IMR-90 (cell line): ENCODE results near the gene SMIM7. TPM values are rescaled to one million over a fixed set of nuclear protein-coding genes. Genes with fewer than 3 reads are reported as not detected.

Source experiments
- ATAC-seq: fragments of 200-7000 bp; cut with Tn5 transposase; 2 replicates; pipeline ENCODE4 v1.9.1; 2020; ENCODE audit warnings: low read depth, mild to moderate bottlenecking, moderate library complexity
- BruUV-seq: library from RNA; stranded (reverse); fragments of 400-500 nt; replicated peaks from 2 replicates; lab custom pipeline; 2021; lab: Mats Ljungman, UMichigan
- CTCF ChIA-PET: fragments of 300-600 bp; formaldehyde crosslinking; extraction: SDS; loops from one replicate; lab custom pipeline; 2021; ENCODE audit warnings: antibody characterized with exemption; lab: Yijun Ruan, JAX
- POLR2A ChIA-PET: fragments of 300-600 bp; sonication (Branson Sonifier 250); formaldehyde crosslinking; loops from one replicate; lab custom pipeline; 2022; ENCODE audit warnings: antibody characterized with exemption; ENCODE audit not compliant: unreplicated experiment; lab: Charles Lee
- DNase-seq: peaks from one replicate; pipeline ENCODE4 v3.0.0; 2013
- H2AFZ ChIP-seq: replicated peaks from 2 replicates; pipeline ENCODE3; 2013; ENCODE audit warnings: low read length, mild to moderate bottlenecking; ENCODE audit not compliant: poor library complexity
- H2AK5ac ChIP-seq: 2 replicates; pipeline ENCODE4 v1.6.1; 2013; ENCODE audit warnings: low read depth, low read length, inconsistent platforms
- H2AK9ac ChIP-seq: replicated peaks from 2 replicates; pipeline ENCODE3; 2013; ENCODE audit warnings: mild to moderate bottlenecking, low read depth, low read length, moderate library complexity; ENCODE audit not compliant: poor library complexity
- H2BK120ac ChIP-seq: 2 replicates; pipeline ENCODE4 v1.6.1; 2013; ENCODE audit warnings: low read depth, low read length, inconsistent platforms
- H2BK15ac ChIP-seq: 3 replicates; pipeline ENCODE4 v1.6.1; 2013; ENCODE audit warnings: low read depth, low read length, inconsistent platforms
- H2BK20ac ChIP-seq: 2 replicates; pipeline ENCODE4 v1.6.1; 2013; ENCODE audit warnings: low read depth, mild to moderate bottlenecking, inconsistent platforms, low read length, moderate library complexity
- H2BK5ac ChIP-seq: 2 replicates; pipeline ENCODE4 v1.6.1; 2013; ENCODE audit warnings: mild to moderate bottlenecking, low read depth, low read length, inconsistent platforms; ENCODE audit not compliant: poor library complexity, severe bottlenecking
- H3K14ac ChIP-seq: replicated peaks from 2 replicates; pipeline ENCODE4 v1.6.1; 2013; ENCODE audit warnings: low read depth, low read length, inconsistent platforms
- H3K18ac ChIP-seq: 2 replicates; pipeline ENCODE4 v1.6.1; 2013; ENCODE audit warnings: low read depth, low read length, control low read depth
- H3K23ac ChIP-seq: 2 replicates; pipeline ENCODE4 v1.6.1; 2013; ENCODE audit warnings: low read depth, low read length, inconsistent platforms
- H3K27ac ChIP-seq: 2 replicates; pipeline ENCODE4 v1.5.1; 2013; ENCODE audit warnings: mild to moderate bottlenecking, control low read depth, low read length; ENCODE audit not compliant: insufficient read depth
- H3K27me3 ChIP-seq: 2 replicates; pipeline ENCODE4 v1.6.1; 2013; ENCODE audit warnings: low read length; ENCODE audit not compliant: control insufficient read depth, insufficient read depth
- H3K36me3 ChIP-seq: 2 replicates; pipeline ENCODE4 v1.6.1; 2013; ENCODE audit warnings: low read length, mixed read lengths; ENCODE audit not compliant: control insufficient read depth, insufficient read depth
- H3K4ac ChIP-seq: 2 replicates; pipeline ENCODE4 v1.6.1; 2013; ENCODE audit warnings: low read depth, low read length, inconsistent platforms
- H3K4me1 ChIP-seq: 2 replicates; pipeline ENCODE4 v1.6.1; 2013; ENCODE audit warnings: low read length, mixed read lengths; ENCODE audit not compliant: control insufficient read depth, insufficient read depth
- H3K4me2 ChIP-seq: 2 replicates; pipeline ENCODE4 v1.6.1; 2013; ENCODE audit warnings: low read depth, mild to moderate bottlenecking, control low read depth, low read length, moderate library complexity
- H3K4me3 ChIP-seq: 2 replicates; pipeline ENCODE4 v1.5.1; 2013; ENCODE audit warnings: low read depth, mild to moderate bottlenecking, control low read depth, low read length, moderate library complexity; ENCODE audit not compliant: insufficient read depth
- H3K56ac ChIP-seq: 2 replicates; pipeline ENCODE4 v1.6.1; 2013; ENCODE audit warnings: low read length, inconsistent platforms; ENCODE audit not compliant: insufficient read depth; ENCODE audit errors: extremely low read depth
- H3K79me1 ChIP-seq, 2 experiments: 2 replicates each; pipeline ENCODE4 v1.6.1; 2013; ENCODE audit warnings: low read length in 2 of 2, inconsistent platforms in 1 of 2, low read depth in 1 of 2
- H3K9ac ChIP-seq: 2 replicates; pipeline ENCODE4 v1.6.1; 2013; ENCODE audit warnings: low read depth, low read length, control low read depth
- H3K9me1 ChIP-seq: 2 replicates; pipeline ENCODE4 v1.6.1; 2013; ENCODE audit warnings: low read length, inconsistent platforms; ENCODE audit not compliant: insufficient read depth
- H3K9me3 ChIP-seq: 2 replicates; pipeline ENCODE4 v1.6.1; 2013; ENCODE audit warnings: low read length; ENCODE audit not compliant: control insufficient read depth, insufficient read depth
- H4K20me1 ChIP-seq: 2 replicates; pipeline ENCODE4 v1.6.1; 2013; ENCODE audit warnings: low read length, inconsistent platforms; ENCODE audit not compliant: insufficient read depth
- H4K5ac ChIP-seq: 2 replicates; pipeline ENCODE4 v1.6.1; 2013; ENCODE audit warnings: mild to moderate bottlenecking, low read depth, low read length, control low read depth
- H4K8ac ChIP-seq, 2 experiments: 2 replicates each; pipeline ENCODE4 v1.6.1; 2013; ENCODE audit warnings: low read depth in 2 of 2, low read length in 2 of 2, control low read depth in 1 of 2, inconsistent platforms in 1 of 2
- H4K91ac ChIP-seq: 2 replicates; pipeline ENCODE4 v1.6.1; 2013; ENCODE audit warnings: low read depth, low read length, inconsistent platforms; ENCODE audit not compliant: insufficient read depth
- BHLHE40 ChIP-seq: fragments of 150-350 bp; IDR thresholded peaks from 2 replicates; pipeline ENCODE4 v1.6.1; 2016; ENCODE audit warnings: mild to moderate bottlenecking, low read depth, low read length
- CEBPB ChIP-seq: IDR thresholded peaks from 2 replicates; pipeline ENCODE4 v1.6.1; 2012; ENCODE audit warnings: low read depth, low read length, improper control_type of control experiment
- CHD1 ChIP-seq: IDR thresholded peaks from 2 replicates; pipeline ENCODE4 v1.6.1; 2012; ENCODE audit warnings: low read depth, low read length, improper control_type of control experiment
- FOS ChIP-seq: fragments of 150-350 bp; IDR thresholded peaks from 2 replicates; pipeline ENCODE4 v1.6.1; 2016; ENCODE audit warnings: low read depth, low read length
- MAFK ChIP-seq: IDR thresholded peaks from 2 replicates; pipeline ENCODE4 v1.6.1; 2012; ENCODE audit warnings: low read depth, low read length, improper control_type of control experiment
- MAZ ChIP-seq: IDR thresholded peaks from 2 replicates; pipeline ENCODE4 v1.6.1; 2012; ENCODE audit warnings: low read depth, mild to moderate bottlenecking, low read length, improper control_type of control experiment, moderate library complexity, borderline replicate concordance
- MXI1 ChIP-seq: IDR thresholded peaks from 2 replicates; pipeline ENCODE4 v1.6.1; 2012; ENCODE audit warnings: low read depth, mild to moderate bottlenecking, low read length, moderate library complexity, borderline replicate concordance
- NFE2L2 ChIP-seq: fragments of 150-350 bp; IDR thresholded peaks from 2 replicates; pipeline ENCODE4 v1.6.1; 2016; ENCODE audit warnings: low read depth, mild to moderate bottlenecking, low read length
- POLR2A ChIP-seq: IDR thresholded peaks from 2 replicates; pipeline ENCODE4 v1.6.1; 2012; ENCODE audit warnings: mild to moderate bottlenecking, low read depth, low read length
- RAD21 ChIP-seq: IDR thresholded peaks from 2 replicates; pipeline ENCODE4 v1.6.1; 2012; ENCODE audit warnings: low read length, improper control_type of control experiment
- RCOR1 ChIP-seq: IDR thresholded peaks from 2 replicates; pipeline ENCODE4 v1.6.1; 2012; ENCODE audit warnings: mild to moderate bottlenecking, low read length, improper control_type of control experiment; ENCODE audit not compliant: insufficient replicate concordance
- RFX5 ChIP-seq: IDR thresholded peaks from 2 replicates; pipeline ENCODE4 v1.8.0; 2012; ENCODE audit warnings: low read depth, mild to moderate bottlenecking, low read length, moderate library complexity
- SMC3 ChIP-seq: fragments of 150-350 bp; IDR thresholded peaks from 2 replicates; pipeline ENCODE4 v1.6.1; 2016; ENCODE audit warnings: low read depth, mild to moderate bottlenecking, antibody characterized with exemption, low read length, moderate library complexity
- WGBS, 2 experiments: methylation state at CpG; one replicate each; pipeline versions ENCODE4 v1.1.5 to v1.1.7; 2013; ENCODE audit warnings: missing lambda C conversion rate in 2 of 2; ENCODE audit not compliant: insufficient read length in 1 of 2; ENCODE audit errors: extremely low coverage in 2 of 2; 5-methylcytosine and 5-hydroxymethylcytosine counted together
- dilution Hi-C: fragments of 300-500 bp; cut with HindIII; formaldehyde crosslinking; loops from one replicate; pipeline ENCODE4 v1.14.3; 2018; ENCODE audit warnings: low sequenced_read_pairs; ENCODE audit not compliant: unreplicated experiment
- in situ Hi-C: fragments of 300-500 bp; cut with MboI; formaldehyde crosslinking; loops from 3 replicates; pipeline ENCODE4 v1.14.3; 2019; ENCODE audit warnings: low sequenced_read_pairs, inconsistent platforms, mixed read lengths
- intact Hi-C: fragments of 100-400 bp; cut with micrococcal nuclease; formaldehyde crosslinking; loops from 2 replicates; pipeline ENCODE4 v1.10.0; 2022
- polyA plus RNA-seq, 3 experiments: library from polyadenylated mRNA; depleted of rRNA; stranded (reverse); fragments of >200 nt; gene quantifications; 2 replicates each; pipeline ENCODE4 v1.2.3, GENCODE V29; 2012; ENCODE audit warnings: low replicate concordance in 1 of 3
- total RNA-seq: library from RNA; depleted of rRNA; stranded (reverse); fragments of >200 nt; gene quantifications from 2 replicates; pipeline ENCODE4 v1.2.3, GENCODE V29; 2012
- TF ChIP-seq, protein P1 (sequence below): fragments of 150-350 bp; IDR thresholded peaks from 2 replicates; pipeline ENCODE4 v1.6.1; 2016; ENCODE audit warnings: low read depth, mild to moderate bottlenecking, low read length, moderate library complexity, borderline replicate concordance
- TF ChIP-seq, protein P2 (sequence below): conservative IDR thresholded peaks from 2 replicates; pipeline ENCODE4 v1.5.1; 2012; ENCODE audit warnings: mild to moderate bottlenecking, low read depth, low read length, improper control_type of control experiment
- TF ChIP-seq, protein P3 (sequence below): fragments of 150-350 bp; IDR thresholded peaks from 2 replicates; pipeline ENCODE4 v1.6.1; 2017; ENCODE audit warnings: mild to moderate bottlenecking, antibody characterized with exemption, low read length, low read depth

Gene SMIM7
- total and polyA plus RNA-seq, 2 of the 4 experiments (the other 2 are of a cell fraction): 55.7 to 64.8 TPM

DNA sequence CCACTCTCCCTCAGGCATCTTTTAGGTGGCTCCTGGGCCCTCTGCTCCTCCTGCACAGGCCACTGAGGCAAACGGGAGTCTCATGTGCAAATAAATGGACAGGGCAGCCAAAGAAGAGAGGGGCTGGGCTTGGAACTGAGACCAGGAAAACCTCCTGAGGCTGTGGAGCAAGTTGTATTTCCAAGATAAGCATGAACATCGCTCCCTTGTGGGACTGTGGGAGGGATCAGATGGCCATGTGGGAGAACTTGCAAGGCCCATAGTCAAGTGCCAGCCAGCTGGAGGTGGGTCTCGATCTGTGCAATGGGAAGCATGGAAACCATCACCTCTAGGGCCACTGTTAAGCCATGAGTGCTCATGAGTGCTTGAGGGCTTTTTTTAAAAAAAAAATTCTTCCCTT lies 56.9 kb downstream of the SMIM7 start:
- Histone ChIP-seq H2BK120ac (no peak overlapping the region), H4K91ac (no peak overlapping the region), H2AFZ (no peak overlapping the region), H4K8ac (no peak overlapping the region), H3K4ac (no peak overlapping the region), H3K4me3 (no peak overlapping the region), H2BK20ac (no peak overlapping the region), H3K36me3 (no peaks in the 10 kb centered on the region), H3K27ac (no peak overlapping the region), H2AK9ac (no peak overlapping the region), H3K4me2 (no peak overlapping the region), H3K4me1 (peaks cover 13% of the 10 kb centered on the region), H4K20me1 (peaks cover 99% of the 10 kb centered on the region), H3K9me1 (peaks cover 57% of the 10 kb centered on the region), H3K56ac (no peak overlapping the region), H3K23ac (no peak overlapping the region), H3K14ac (no peak overlapping the region), H3K18ac (no peak overlapping the region), H2AK5ac (no peak overlapping the region), H3K79me1 (peaks cover 36 to 98% of the 10 kb centered on the region in 2 experiments), H4K5ac (no peak overlapping the region), H2BK15ac (no peak overlapping the region), H3K9me3 (no peaks in the 10 kb centered on the region), H3K27me3 (no peaks in the 10 kb centered on the region), H2BK5ac (no peak overlapping the region), H3K9ac (no peak overlapping the region)
- POLR2A ChIA-PET: no interaction called here
- ATAC-seq (no peak), DNase-seq (no peak)
- 80% methylated on average over 1 of the region's 3 CpGs; no CpG with 5 or more reads in 1 of the 2 experiments for WGBS, 2 experiments
- intact Hi-C loops: no loop called here
- CTCF ChIA-PET: no interaction called here
- in situ Hi-C loops: no loop called here
- dilution Hi-C loops: no loop called here
- BruUV-seq: no TSS peak
- TF ChIP-seq CHD1 (no peak), RCOR1 (no peak), FOS (no peak), POLR2A (no peak), MAFK (no peak), MXI1 (no peak), RFX5 (no peak), NFE2L2 (no peak), CEBPB (no peak), RAD21 (no peak), MAZ (no peak), SMC3 (no peak), BHLHE40 (no peak)
- TF ChIP-seq, protein P1, sequence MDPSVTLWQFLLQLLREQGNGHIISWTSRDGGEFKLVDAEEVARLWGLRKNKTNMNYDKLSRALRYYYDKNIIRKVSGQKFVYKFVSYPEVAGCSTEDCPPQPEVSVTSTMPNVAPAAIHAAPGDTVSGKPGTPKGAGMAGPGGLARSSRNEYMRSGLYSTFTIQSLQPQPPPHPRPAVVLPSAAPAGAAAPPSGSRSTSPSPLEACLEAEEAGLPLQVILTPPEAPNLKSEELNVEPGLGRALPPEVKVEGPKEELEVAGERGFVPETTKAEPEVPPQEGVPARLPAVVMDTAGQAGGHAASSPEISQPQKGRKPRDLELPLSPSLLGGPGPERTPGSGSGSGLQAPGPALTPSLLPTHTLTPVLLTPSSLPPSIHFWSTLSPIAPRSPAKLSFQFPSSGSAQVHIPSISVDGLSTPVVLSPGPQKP: no peak
- TF ChIP-seq, protein P2, sequence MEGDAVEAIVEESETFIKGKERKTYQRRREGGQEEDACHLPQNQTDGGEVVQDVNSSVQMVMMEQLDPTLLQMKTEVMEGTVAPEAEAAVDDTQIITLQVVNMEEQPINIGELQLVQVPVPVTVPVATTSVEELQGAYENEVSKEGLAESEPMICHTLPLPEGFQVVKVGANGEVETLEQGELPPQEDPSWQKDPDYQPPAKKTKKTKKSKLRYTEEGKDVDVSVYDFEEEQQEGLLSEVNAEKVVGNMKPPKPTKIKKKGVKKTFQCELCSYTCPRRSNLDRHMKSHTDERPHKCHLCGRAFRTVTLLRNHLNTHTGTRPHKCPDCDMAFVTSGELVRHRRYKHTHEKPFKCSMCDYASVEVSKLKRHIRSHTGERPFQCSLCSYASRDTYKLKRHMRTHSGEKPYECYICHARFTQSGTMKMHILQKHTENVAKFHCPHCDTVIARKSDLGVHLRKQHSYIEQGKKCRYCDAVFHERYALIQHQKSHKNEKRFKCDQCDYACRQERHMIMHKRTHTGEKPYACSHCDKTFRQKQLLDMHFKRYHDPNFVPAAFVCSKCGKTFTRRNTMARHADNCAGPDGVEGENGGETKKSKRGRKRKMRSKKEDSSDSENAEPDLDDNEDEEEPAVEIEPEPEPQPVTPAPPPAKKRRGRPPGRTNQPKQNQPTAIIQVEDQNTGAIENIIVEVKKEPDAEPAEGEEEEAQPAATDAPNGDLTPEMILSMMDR: no peak
- TF ChIP-seq, protein P3, sequence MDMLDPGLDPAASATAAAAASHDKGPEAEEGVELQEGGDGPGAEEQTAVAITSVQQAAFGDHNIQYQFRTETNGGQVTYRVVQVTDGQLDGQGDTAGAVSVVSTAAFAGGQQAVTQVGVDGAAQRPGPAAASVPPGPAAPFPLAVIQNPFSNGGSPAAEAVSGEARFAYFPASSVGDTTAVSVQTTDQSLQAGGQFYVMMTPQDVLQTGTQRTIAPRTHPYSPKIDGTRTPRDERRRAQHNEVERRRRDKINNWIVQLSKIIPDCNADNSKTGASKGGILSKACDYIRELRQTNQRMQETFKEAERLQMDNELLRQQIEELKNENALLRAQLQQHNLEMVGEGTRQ: no peak
